ENCODE results near the gene KRT85. TPM values are rescaled to one million over a fixed set of nuclear protein-coding genes. Genes with fewer than 3 reads are reported as not detected.

Gene KRT85
- total RNA-seq: not detected
- polyA plus RNA-seq: not detected
- long read RNA-seq, donor 1: 0 reads
- long read RNA-seq, donor 2: 0 reads
- long read RNA-seq, donor 3: 0 reads
- long read RNA-seq, donor 4: 0 reads
- long read RNA-seq, donor 5: 0 reads
- long read RNA-seq, donor 6: 0 reads
- long read RNA-seq, donor 7: 0 reads
- long read RNA-seq, donor 8: 0 reads
- long read RNA-seq, donor 9: 0 reads
- long read RNA-seq, donor 10: 0 reads

DNA sequence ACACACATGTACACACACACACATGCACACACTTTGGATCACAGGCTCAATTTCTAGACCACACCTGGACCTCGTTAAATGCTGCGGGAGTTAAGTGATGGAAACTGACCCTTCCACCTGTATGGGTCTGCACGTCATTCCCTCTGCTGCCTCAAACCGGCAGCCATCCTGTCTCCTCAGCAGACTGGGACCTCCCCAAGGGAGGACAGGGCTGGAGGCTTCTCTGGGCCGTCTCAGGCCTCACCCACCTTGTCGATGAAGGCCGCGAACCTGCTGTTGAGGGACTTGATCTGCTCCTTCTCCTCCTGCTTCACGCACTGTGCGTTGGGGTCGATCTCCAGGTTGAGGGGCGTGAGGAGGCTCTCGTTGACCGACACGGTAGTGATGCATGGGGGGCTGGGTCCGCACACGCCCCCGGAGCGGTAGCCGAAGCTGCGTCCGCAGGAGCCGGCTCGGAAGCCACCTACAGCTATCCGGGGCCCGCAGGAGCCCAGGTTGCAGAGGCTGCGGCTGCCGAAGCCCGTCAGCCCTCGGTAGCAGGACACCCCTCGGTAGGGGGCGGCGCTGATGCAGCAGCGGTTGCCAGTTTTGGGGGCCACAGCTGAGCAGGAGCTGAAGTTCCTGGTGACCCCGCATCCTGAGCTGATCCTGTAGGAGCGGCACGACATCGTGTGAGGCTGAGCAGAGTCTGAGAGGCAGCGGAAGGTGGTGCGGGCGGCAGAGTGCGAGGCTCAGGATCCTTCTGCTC, at the start of gene KRT85:
Gene KRT85 (minus strand): TSS at position 744 of the 748 bp plus-strand sequence. CDS start 76 bp downstream, at position 668.
- TF ChIP-seq, protein P1, sequence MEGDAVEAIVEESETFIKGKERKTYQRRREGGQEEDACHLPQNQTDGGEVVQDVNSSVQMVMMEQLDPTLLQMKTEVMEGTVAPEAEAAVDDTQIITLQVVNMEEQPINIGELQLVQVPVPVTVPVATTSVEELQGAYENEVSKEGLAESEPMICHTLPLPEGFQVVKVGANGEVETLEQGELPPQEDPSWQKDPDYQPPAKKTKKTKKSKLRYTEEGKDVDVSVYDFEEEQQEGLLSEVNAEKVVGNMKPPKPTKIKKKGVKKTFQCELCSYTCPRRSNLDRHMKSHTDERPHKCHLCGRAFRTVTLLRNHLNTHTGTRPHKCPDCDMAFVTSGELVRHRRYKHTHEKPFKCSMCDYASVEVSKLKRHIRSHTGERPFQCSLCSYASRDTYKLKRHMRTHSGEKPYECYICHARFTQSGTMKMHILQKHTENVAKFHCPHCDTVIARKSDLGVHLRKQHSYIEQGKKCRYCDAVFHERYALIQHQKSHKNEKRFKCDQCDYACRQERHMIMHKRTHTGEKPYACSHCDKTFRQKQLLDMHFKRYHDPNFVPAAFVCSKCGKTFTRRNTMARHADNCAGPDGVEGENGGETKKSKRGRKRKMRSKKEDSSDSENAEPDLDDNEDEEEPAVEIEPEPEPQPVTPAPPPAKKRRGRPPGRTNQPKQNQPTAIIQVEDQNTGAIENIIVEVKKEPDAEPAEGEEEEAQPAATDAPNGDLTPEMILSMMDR (IDR thresholded peaks at IDR 0.05): no peak
- no peak for TF ChIP-seq POLR2A (IDR thresholded peaks at IDR 0.05)
- WGBS, 4 donors: 76 to 86% (median 80%) methylated on average over 16 to 42 of the region's 42 CpGs

GRCh38 chr12:52416795-52417194, 49.5 kb upstream of the KRT85 start:
- 79 to 86% (median 82%) methylated on average over 1 of the region's 1 CpG for WGBS, 4 donors
- no peak overlapping the region for H3K4me3 ChIP-seq

More for the DNA sequence above, at the start of gene KRT85:
- Histone ChIP-seq H3K4me1 (replicated peaks in 1 of 2) (no peaks in the 10 kb centered on the region), H3K4me3 (no peak within 1 kb of the TSS), H3K9me3 (replicated peaks in 1 of 3) (no peaks in the 10 kb centered on the region), H3K27ac (no peak within 1 kb of the TSS), H3K36me3 (replicated peaks in 1 of 2) (no peaks in the 10 kb centered on the region), H3K27me3 (no peaks in the 10 kb centered on the region)
- intact Hi-C loops (cut with DNase I): loop anchor here in 1 of 2 donors (5.0 kb wide), 1 partner anchor 505 kb away; no protein-coding TSS in a partner anchor
- DNase-seq: no peak

DNA sequence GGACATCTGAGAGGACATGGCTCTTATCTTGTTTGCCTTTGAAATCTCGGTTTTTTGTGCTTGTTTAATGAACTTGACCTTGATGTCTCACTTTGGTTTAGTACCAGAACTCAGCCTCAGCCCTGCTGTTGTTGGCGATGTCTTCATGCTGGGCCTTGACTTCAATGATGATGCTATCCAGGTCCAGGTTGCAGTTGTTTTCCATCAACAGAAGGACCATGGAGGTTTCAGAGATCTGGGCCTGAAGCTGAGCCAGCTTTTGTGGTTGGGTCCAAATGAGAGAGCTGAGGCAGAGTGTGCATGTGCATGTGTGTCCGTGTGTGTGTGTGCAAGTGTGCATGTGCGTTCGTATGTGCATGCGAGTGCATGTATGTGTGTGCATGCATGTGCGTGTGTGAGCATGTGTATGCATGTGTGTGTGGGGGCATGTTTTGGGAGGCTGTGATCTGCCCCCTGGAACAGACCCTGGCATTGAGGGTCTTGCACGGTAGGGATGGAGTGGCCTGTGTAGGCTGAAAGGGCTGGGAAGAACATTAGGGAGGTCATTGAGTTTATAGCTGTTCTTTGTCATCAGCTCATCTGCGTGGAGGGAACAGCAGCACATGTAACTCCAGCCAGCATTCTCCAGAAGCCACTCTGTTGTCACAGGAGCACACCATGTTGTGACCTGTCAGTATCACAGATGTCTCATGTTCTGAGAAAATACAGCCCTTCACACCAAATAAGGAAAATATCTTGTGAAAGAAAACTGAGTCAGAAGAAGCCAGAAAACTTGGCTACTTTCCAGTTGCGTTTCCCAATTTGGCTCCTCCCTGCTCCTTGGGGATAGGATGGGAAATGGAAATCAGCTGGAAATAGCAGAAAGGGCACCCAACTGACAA, 48.8 kb upstream of the KRT85 start:
- H3K27ac ChIP-seq: peak overlapping the region in 2 of 5 donors; percentile 63 to 67
- H3K4me3 ChIP-seq: no peak overlapping the region
- H3K4me1 ChIP-seq (replicated peaks in 1 of 2): no peaks in the 10 kb centered on the region
- WGBS, 4 donors: 54 to 64% (median 62%) methylated on average over 10 of the region's 10 CpGs
- DNase-seq: peak in 6 of 7 donors; percentile 33 to 72 (median 56)
- no peaks in the 10 kb centered on the region for H3K36me3 ChIP-seq (replicated peaks in 1 of 2)
- no peaks in the 10 kb centered on the region for H3K27me3 ChIP-seq
- no peak for TF ChIP-seq POLR2A (IDR thresholded peaks at IDR 0.05)
- TF ChIP-seq, protein P1 (IDR thresholded peaks at IDR 0.05): no peak
- intact Hi-C loops (cut with DNase I): no loop called here
- no peaks in the 10 kb centered on the region for H3K9me3 ChIP-seq (replicated peaks in 1 of 3)

More at GRCh38 chr12:52416795-52417194, 49.5 kb upstream of the KRT85 start:
- no peak for TF ChIP-seq POLR2A (IDR thresholded peaks at IDR 0.05)
- TF ChIP-seq, protein P1 (IDR thresholded peaks at IDR 0.05): no peak
- peak overlapping the region in 2 of 5 donors; percentile 55 to 63 for H3K27ac ChIP-seq
- intact Hi-C loops (cut with DNase I): no loop called here
- no peaks in the 10 kb centered on the region for H3K36me3 ChIP-seq (replicated peaks in 1 of 2)
- H3K27me3 ChIP-seq: no peaks in the 10 kb centered on the region
- no peaks in the 10 kb centered on the region for H3K4me1 ChIP-seq (replicated peaks in 1 of 2)
- no peak for DNase-seq
- no peaks in the 10 kb centered on the region for H3K9me3 ChIP-seq (replicated peaks in 1 of 3)

- intact Hi-C loops (cut with DNase I): no loop called here
- no peak for DNase-seq
- peak overlapping the region in 2 of 5 donors; percentile 30 to 45 for H3K27ac ChIP-seq
- 65 to 80% (median 77%) methylated on average over 3 to 5 of the region's 5 CpGs for WGBS, 4 donors
- H3K27me3 ChIP-seq: no peaks in the 10 kb centered on the region
- TF ChIP-seq POLR2A (IDR thresholded peaks at IDR 0.05): no peak
- TF ChIP-seq, protein P1 (IDR thresholded peaks at IDR 0.05): no peak
- H3K4me1 ChIP-seq (replicated peaks in 1 of 2): no peaks in the 10 kb centered on the region
- no peaks in the 10 kb centered on the region for H3K36me3 ChIP-seq (replicated peaks in 1 of 2)
- no peaks in the 10 kb centered on the region for H3K9me3 ChIP-seq (replicated peaks in 1 of 3)
- no peak overlapping the region for H3K4me3 ChIP-seq
Observed at GRCh38 chr12:52414936-52415335, 47.7 kb upstream of the KRT85 start.

Data from adrenal gland (tissue), 19 donors.